Measurements from ENCODE around the gene POLE2.

POLE2 gene

GRCh38 chr14:49615776-49616175 is 72.2 kb downstream of the POLE2 start:
- DNase-seq: no peak

DNA sequence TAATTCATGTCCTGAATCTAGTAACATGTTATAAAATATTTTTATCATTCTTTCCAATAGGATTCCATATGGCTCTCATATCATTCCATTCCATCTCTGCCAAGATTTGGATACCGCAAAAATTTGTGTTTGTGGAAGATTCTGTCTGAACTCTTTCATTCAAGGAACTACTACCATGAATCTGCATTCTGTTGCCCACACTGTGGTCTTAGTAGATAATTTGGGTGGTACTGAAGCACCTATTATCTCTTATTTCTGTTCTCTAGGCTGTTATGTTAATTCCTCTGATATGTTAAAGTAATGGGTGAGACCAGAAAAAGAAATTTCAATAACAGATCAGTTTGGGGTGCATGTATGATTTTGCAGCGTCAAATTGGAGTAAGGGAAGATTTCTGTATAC is 73.8 kb downstream of the POLE2 start:
- no peak for DNase-seq

- no peak for DNase-seq
Measured at GRCh38 chr14:49612671-49613070, 75.3 kb downstream of the POLE2 start.

GRCh38 chr14:49612251-49612650 is 75.8 kb downstream of the POLE2 start:
- no peak for DNase-seq

- no peak for DNase-seq
Measured at GRCh38 chr14:49607583-49607982, 80.4 kb downstream of the POLE2 start.

DNA sequence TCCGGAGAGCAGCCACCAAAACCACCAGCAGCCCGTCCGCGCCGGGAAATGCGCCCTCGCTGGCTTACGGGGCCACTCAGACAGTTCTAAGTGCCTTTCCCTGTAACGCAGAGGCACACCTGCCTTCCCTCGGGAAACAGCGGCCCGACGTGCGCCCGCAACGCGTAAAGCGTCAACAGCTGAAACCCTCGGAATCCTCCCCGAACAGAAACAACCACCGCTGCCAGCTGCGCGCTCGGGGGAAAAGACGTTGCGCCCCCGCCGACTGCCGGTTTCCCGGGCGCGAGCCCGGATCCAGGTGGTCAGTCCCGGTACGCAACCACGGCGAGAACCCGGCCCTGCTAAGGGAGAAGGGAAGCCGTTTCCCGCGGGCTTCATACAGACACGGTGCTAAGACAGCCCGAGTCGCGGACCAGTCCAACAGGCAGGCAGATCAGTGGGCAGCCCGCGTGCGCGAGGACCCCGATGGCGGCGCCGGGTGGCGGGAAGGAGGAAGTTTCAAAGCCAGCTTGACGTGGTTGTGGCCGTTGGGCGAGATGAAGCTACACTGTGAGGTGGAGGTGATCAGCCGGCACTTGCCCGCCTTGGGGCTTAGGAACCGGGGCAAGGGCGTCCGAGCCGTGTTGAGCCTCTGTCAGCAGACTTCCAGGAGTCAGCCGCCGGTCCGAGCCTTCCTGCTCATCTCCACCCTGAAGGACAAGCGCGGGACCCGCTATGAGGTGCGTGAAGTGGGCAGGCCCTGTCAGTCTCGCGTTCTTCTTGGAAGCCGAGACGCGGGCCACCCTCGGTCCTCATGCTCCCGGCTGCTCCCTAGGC is 89.3 kb downstream of the POLE2 start, which contains the start of gene LRR1:
Gene LRR1 (plus strand): TSS at position 456 of the 816 bp plus-strand sequence. CDS start 81 bp downstream, at position 537.
- DNase-seq: peak; percentile 86

DNA sequence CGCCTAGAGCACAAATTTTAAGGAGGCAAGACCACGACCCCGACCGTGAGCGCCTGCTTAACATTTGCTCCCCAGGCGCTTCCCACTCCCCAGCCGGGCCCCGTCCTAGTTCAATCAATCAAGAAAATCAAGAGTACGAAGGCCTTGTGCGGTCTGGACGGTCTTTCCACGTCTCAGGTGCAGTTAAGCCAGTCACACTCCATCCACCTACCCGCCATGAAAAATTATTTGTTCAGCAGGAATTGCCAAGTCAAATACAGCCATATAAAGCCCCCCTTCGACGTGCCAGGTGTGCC is 89.9 kb downstream of the POLE2 start:
- DNase-seq: no peak

- no peak for DNase-seq
Measured at GRCh38 chr14:49594347-49595091, 93.5 kb downstream of the POLE2 start.
